ENCODE data around the gene FOXK1. TPM values are rescaled to one million over a fixed set of nuclear protein-coding genes. Genes with fewer than 3 reads are reported as not detected.

Gene FOXK1
- total RNA-seq, 2 donors from 2014 or later, result 29.6 to 30.8 TPM

- Histone ChIP-seq H3K36me3 (no peaks in the 10 kb centered on the region), H3K4me3 (no peak overlapping the region), H3K27me3 (no peaks in the 10 kb centered on the region), H3K4me1 (no peaks in the 10 kb centered on the region), H3K9me3 (no peaks in the 10 kb centered on the region), H3K9ac (ENCODE audit: low read depth in 2 of 2, low read length in 2 of 2) (no peak overlapping the region), H3K27ac (no peak overlapping the region)
- intact Hi-C loops (cut with DNase I), result no loop called here
- DNase-seq, result no peak
- TF ChIP-seq CTCF (IDR thresholded peaks at IDR 0.05), result no peak
Observed at GRCh38 chr7:4730971-4731370, 48.9 kb downstream of the FOXK1 start.

- Histone ChIP-seq H3K27me3 (no peaks in the 10 kb centered on the region), H3K4me1 (no peaks in the 10 kb centered on the region), H3K36me3 (no peaks in the 10 kb centered on the region), H3K9me3 (no peaks in the 10 kb centered on the region), H3K27ac (no peak overlapping the region), H3K4me3 (no peak overlapping the region), H3K9ac (ENCODE audit: low read depth in 2 of 2, low read length in 2 of 2) (no peak overlapping the region)
- no peak for DNase-seq
- TF ChIP-seq CTCF (IDR thresholded peaks at IDR 0.05), result no peak
- intact Hi-C loops (cut with DNase I), result no loop called here
Observed at GRCh38 chr7:4731803-4732202, 49.7 kb downstream of the FOXK1 start.

GRCh38 chr7:4733936-4734528 is 51.9 kb downstream of the FOXK1 start:
- intact Hi-C loops (cut with DNase I), result no loop called here
- H3K36me3 ChIP-seq, result no peaks in the 10 kb centered on the region
- no peak overlapping the region for H3K27ac ChIP-seq
- H3K9me3 ChIP-seq, result no peaks in the 10 kb centered on the region
- no peaks in the 10 kb centered on the region for H3K27me3 ChIP-seq
- DNase-seq, result no peak
- H3K4me3 ChIP-seq, result no peak overlapping the region
- H3K9ac ChIP-seq (ENCODE audit: low read depth in 2 of 2, low read length in 2 of 2), result no peak overlapping the region
- no peaks in the 10 kb centered on the region for H3K4me1 ChIP-seq
- TF ChIP-seq CTCF (IDR thresholded peaks at IDR 0.05), result no peak

GRCh38 chr7:4734587-4735345 is 52.7 kb downstream of the FOXK1 start:
- no peak overlapping the region for H3K9ac ChIP-seq (ENCODE audit: low read depth in 2 of 2, low read length in 2 of 2)
- no peaks in the 10 kb centered on the region for H3K36me3 ChIP-seq
- intact Hi-C loops (cut with DNase I), result no loop called here
- no peak overlapping the region for H3K4me3 ChIP-seq
- H3K27ac ChIP-seq, result no peak overlapping the region
- DNase-seq, result no peak
- no peaks in the 10 kb centered on the region for H3K4me1 ChIP-seq
- TF ChIP-seq CTCF (IDR thresholded peaks at IDR 0.05), result no peak
- H3K27me3 ChIP-seq, result no peaks in the 10 kb centered on the region
- H3K9me3 ChIP-seq, result no peaks in the 10 kb centered on the region

- Histone ChIP-seq H3K27me3 (no peaks in the 10 kb centered on the region), H3K4me1 (no peaks in the 10 kb centered on the region), H3K9ac (ENCODE audit: low read depth in 2 of 2, low read length in 2 of 2) (no peak overlapping the region), H3K4me3 (no peak overlapping the region), H3K36me3 (no peaks in the 10 kb centered on the region), H3K9me3 (no peaks in the 10 kb centered on the region), H3K27ac (no peak overlapping the region)
- intact Hi-C loops (cut with DNase I), result no loop called here
- TF ChIP-seq CTCF (IDR thresholded peaks at IDR 0.05), result no peak
- DNase-seq, result no peak
Observed at GRCh38 chr7:4737300-4737699, 55.2 kb downstream of the FOXK1 start.

All from colonic mucosa (tissue), 4 donors.